Osteoblast (primary cell): Measurements from ENCODE around the gene DDX52. TPM values are rescaled to one million over a fixed set of nuclear protein-coding genes. Genes with fewer than 3 reads are reported as not detected.
A peak's percentile ranks its signal among the peaks of the same experiment; 100 is the strongest.
"Not testable (repeated sequence)": the region's sequence is repeated elsewhere in the genome, so short reads cannot be mapped to it uniquely, and the experiment has no call there.

ENCODE experiments used
- DNase-seq: peaks from one replicate; pipeline ENCODE4 v3.0.0; 2011; ENCODE audit warnings: low spot score, mixed read lengths; ENCODE audit not compliant: insufficient read length; ENCODE audit errors: missing footprints
- H2AFZ ChIP-seq: 2 replicates; pipeline ENCODE4 v1.6.0; 2011; ENCODE audit warnings: mild to moderate bottlenecking, low read length
- H3K27ac ChIP-seq: 2 replicates; pipeline ENCODE4 v1.5.1; 2011; ENCODE audit warnings: mild to moderate bottlenecking, low read depth, low read length, moderate library complexity
- H3K27me3 ChIP-seq: 2 replicates; pipeline ENCODE4 v1.6.0; 2012; ENCODE audit warnings: mild to moderate bottlenecking, control low read depth, inconsistent platforms, low read length, moderate library complexity; ENCODE audit not compliant: insufficient read depth
- H3K36me3 ChIP-seq: 2 replicates; pipeline ENCODE4 v1.5.1; 2011; ENCODE audit warnings: mild to moderate bottlenecking, low read length, control low read depth, moderate library complexity; ENCODE audit not compliant: insufficient read depth
- H3K4me1 ChIP-seq: 2 replicates; pipeline ENCODE4 v1.5.1; 2011; ENCODE audit warnings: mild to moderate bottlenecking, low read length, control low read depth, moderate library complexity; ENCODE audit not compliant: insufficient read depth
- H3K4me2 ChIP-seq: 2 replicates; pipeline ENCODE4 v1.6.0; 2011; ENCODE audit warnings: mild to moderate bottlenecking, low read length; ENCODE audit not compliant: insufficient read depth
- H3K4me3 ChIP-seq: fragments of 200-600 bp; sonication (generic); 3 replicates; pipeline ENCODE4 v1.5.1; 2012; ENCODE audit warnings: mild to moderate bottlenecking, low read length, inconsistent platforms; ENCODE audit not compliant: insufficient read depth
- H3K79me2 ChIP-seq: 2 replicates; pipeline ENCODE4 v1.6.0; 2012; ENCODE audit warnings: mild to moderate bottlenecking, low read length, control low read depth, inconsistent platforms; ENCODE audit not compliant: insufficient read depth
- H3K9me3 ChIP-seq: 2 replicates; pipeline ENCODE4 v1.5.1; 2011; ENCODE audit warnings: low read depth, low read length, control low read depth
- H4K20me1 ChIP-seq: 2 replicates; pipeline ENCODE4 v1.6.0; 2012; ENCODE audit warnings: mild to moderate bottlenecking, low read length, control low read depth; ENCODE audit not compliant: insufficient read depth
- CTCF ChIP-seq: IDR thresholded peaks from 2 replicates; pipeline ENCODE4 v1.5.1; 2011; ENCODE audit warnings: mild to moderate bottlenecking, low read depth, low read length, moderate library complexity; ENCODE audit errors: extremely low read depth
- total RNA-seq: library from RNA; depleted of rRNA; stranded (reverse); fragments of >200 nt; gene quantifications from 2 replicates; pipeline ENCODE4 v1.2.3, GENCODE V29; 2012

Gene DDX52
- total RNA-seq, 1 donor, result 29.3 TPM

GRCh38 chr17:37637956-37638355, 5.3 kb downstream of the DDX52 start:
- H3K4me2 ChIP-seq, result no peak overlapping the region
- H3K4me3 ChIP-seq, result no peak overlapping the region
- no peak overlapping the region for H3K27ac ChIP-seq
- peaks cover 68% of the 10 kb centered on the region for H3K79me2 ChIP-seq
- peaks cover 9% of the 10 kb centered on the region for H3K4me1 ChIP-seq
- no peak for TF ChIP-seq CTCF
- no peak for DNase-seq
- H3K36me3 ChIP-seq, result peaks cover 12% of the 10 kb centered on the region
- H4K20me1 ChIP-seq, result peaks cover 7% of the 10 kb centered on the region
- H2AFZ ChIP-seq, result no peak overlapping the region
- H3K27me3 ChIP-seq, result no peaks in the 10 kb centered on the region
- H3K9me3 ChIP-seq, result no peaks in the 10 kb centered on the region

GRCh38 chr17:37616430-37616829, 26.8 kb downstream of the DDX52 start:
- not testable (repeated sequence) for H3K79me2 ChIP-seq, H3K4me3 ChIP-seq, H4K20me1 ChIP-seq, H2AFZ ChIP-seq, H3K27me3 ChIP-seq, H3K4me2 ChIP-seq, H3K9me3 ChIP-seq, H3K27ac ChIP-seq
- Histone ChIP-seq H3K4me1 (peaks cover 12% of the 10 kb centered on the region), H3K36me3 (peaks cover 64% of the 10 kb centered on the region)
- peak; percentile 27 for DNase-seq

DNA sequence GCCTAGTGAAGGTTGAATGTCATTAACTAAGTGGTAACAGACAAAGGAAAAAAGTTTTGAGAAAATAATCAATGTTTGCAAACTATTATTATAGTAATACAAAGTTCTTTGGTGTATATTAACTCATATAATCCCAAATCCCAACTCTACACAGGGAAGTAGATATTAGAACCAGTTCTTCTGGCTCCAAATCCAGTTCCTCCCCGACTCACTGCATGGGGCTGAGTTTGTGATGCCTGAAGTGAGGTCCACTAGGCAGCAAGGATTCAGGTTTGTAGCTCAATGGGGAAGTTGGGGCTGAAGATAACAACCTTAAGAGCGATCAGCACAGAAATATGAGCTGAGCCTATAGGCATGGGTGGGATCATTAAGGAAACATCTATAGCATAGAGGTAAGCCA, 28.4 kb downstream of the DDX52 start:
- H3K27me3 ChIP-seq, result no peaks in the 10 kb centered on the region
- H2AFZ ChIP-seq, result peak overlapping the region; percentile 8
- H3K9me3 ChIP-seq, result no peaks in the 10 kb centered on the region
- no peak overlapping the region for H3K4me3 ChIP-seq
- H3K4me1 ChIP-seq, result peaks cover 13% of the 10 kb centered on the region
- no peak for TF ChIP-seq CTCF
- peak overlapping the region; percentile 93 for H3K27ac ChIP-seq
- no peaks in the 10 kb centered on the region for H3K79me2 ChIP-seq
- H4K20me1 ChIP-seq, result no peaks in the 10 kb centered on the region
- H3K4me2 ChIP-seq, result no peak overlapping the region
- peaks cover 48% of the 10 kb centered on the region for H3K36me3 ChIP-seq
- peak; percentile 34 for DNase-seq

DNA sequence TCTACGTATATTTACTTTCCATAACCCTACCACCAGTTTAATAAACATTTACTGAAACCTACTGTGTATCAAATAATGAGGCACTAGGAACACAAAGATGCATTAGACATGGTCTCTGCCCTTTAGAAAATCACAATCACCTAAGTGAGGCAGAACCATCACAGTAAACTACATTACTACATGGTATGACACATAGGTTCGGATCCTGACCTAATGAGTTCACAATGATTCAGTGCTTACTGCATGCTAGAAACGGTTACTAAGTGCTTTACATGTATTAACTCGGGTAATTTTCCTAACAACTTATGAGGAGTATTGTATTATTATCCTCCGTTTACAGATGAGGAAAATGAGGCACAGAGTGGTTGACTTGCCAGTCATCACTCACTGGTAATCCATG, 28.9 kb downstream of the DDX52 start:
- TF ChIP-seq CTCF, result no peak
- no peak overlapping the region for H3K4me3 ChIP-seq
- no peaks in the 10 kb centered on the region for H3K27me3 ChIP-seq
- peak overlapping the region; percentile 93 for H3K27ac ChIP-seq
- H3K4me2 ChIP-seq, result no peak overlapping the region
- H3K4me1 ChIP-seq, result peaks cover 16% of the 10 kb centered on the region
- H3K36me3 ChIP-seq, result peaks cover 43% of the 10 kb centered on the region
- no peaks in the 10 kb centered on the region for H3K9me3 ChIP-seq
- no peaks in the 10 kb centered on the region for H4K20me1 ChIP-seq
- peak overlapping the region; percentile 8 for H2AFZ ChIP-seq
- H3K79me2 ChIP-seq, result no peaks in the 10 kb centered on the region
- DNase-seq, result peak; percentile 91
